GM21390 (cell line): ENCODE results near the gene FAHD2A.
"Not testable (repeated sequence)": the region's sequence is repeated elsewhere in the genome, so short reads cannot be mapped to it uniquely, and the experiment has no call there.

Experiments
- ATAC-seq: cut with Tn5 transposase; IDR thresholded peaks from one replicate; pipeline ENCODE4 v1.9.1; 2021; ENCODE audit not compliant: unreplicated experiment

Gene FAHD2A

GRCh38 chr2:95375532-95376150 is 26.9 kb upstream of the FAHD2A start:
- ATAC-seq, result no peak

GRCh38 chr2:95376311-95377215 is 25.9 kb upstream of the FAHD2A start:
- ATAC-seq, result no peak

GRCh38 chr2:95377216-95378123 is 25.0 kb upstream of the FAHD2A start:
- no peak for ATAC-seq

- not testable (repeated sequence) for ATAC-seq
These were observed 24.2 kb upstream of the FAHD2A start for GRCh38 chr2:95378281-95378680.

- no peak for ATAC-seq
These were observed 23.1 kb upstream of the FAHD2A start for GRCh38 chr2:95379371-95379831.

GRCh38 chr2:95380280-95380679 is 22.2 kb upstream of the FAHD2A start:
- no peak for ATAC-seq

GRCh38 chr2:95380731-95381130 is 21.8 kb upstream of the FAHD2A start:
- no peak for ATAC-seq

GRCh38 chr2:95381212-95382191 is 21.0 kb upstream of the FAHD2A start:
- no peak for ATAC-seq

- no peak for ATAC-seq
These were observed 20.3 kb upstream of the FAHD2A start for GRCh38 chr2:95382192-95382591.

- ATAC-seq, result no peak
These were observed 19.5 kb upstream of the FAHD2A start for GRCh38 chr2:95382686-95383634.

- no peak for ATAC-seq
These were observed 18.9 kb upstream of the FAHD2A start for GRCh38 chr2:95383635-95384027.

GRCh38 chr2:95384854-95385569 is 17.5 kb upstream of the FAHD2A start:
- ATAC-seq, result no peak

- no peak for ATAC-seq
These were observed 16.9 kb upstream of the FAHD2A start for GRCh38 chr2:95385570-95385984.

GRCh38 chr2:95386031-95386430 is 16.5 kb upstream of the FAHD2A start:
- ATAC-seq, result no peak

- ATAC-seq, result no peak
These were observed 15.2 kb upstream of the FAHD2A start for GRCh38 chr2:95387358-95387757.

GRCh38 chr2:95388091-95388692 is 14.3 kb upstream of the FAHD2A start:
- no peak for ATAC-seq

GRCh38 chr2:95388856-95389244 is 13.7 kb upstream of the FAHD2A start:
- ATAC-seq, result no peak
